ENCODE data around the gene SPATA16. TPM values are rescaled to one million over a fixed set of nuclear protein-coding genes. Genes with fewer than 3 reads are reported as not detected.

The SPATA16 gene
- total RNA-seq, 1 donor from 2014 or later: not detected

- no peak for DNase-seq (ENCODE audit: low read depth in 2 of 2)
These were observed 300.6 kb downstream of the SPATA16 start for GRCh38 chr3:172840463-172840862.

GRCh38 chr3:172839679-172840078 lies 301.4 kb downstream of the SPATA16 start:
- DNase-seq (ENCODE audit: low read depth in 2 of 2): no peak
